PC-9 (cell line): ENCODE measurements around the gene CNKSR3. TPM values are rescaled to one million over a fixed set of nuclear protein-coding genes. Genes with fewer than 3 reads are reported as not detected.

Source experiments
- BruUV-seq: library from RNA; stranded (reverse); fragments of 400-500 nt; replicated peaks from 2 replicates; lab custom pipeline; 2021; lab: Mats Ljungman, UMichigan
- CTCF ChIA-PET: fragments of 300-600 bp; sonication (Branson Sonifier 250); formaldehyde crosslinking; loops from one replicate; lab custom pipeline; 2022; ENCODE audit warnings: antibody characterized with exemption; lab: Charles Lee
- POLR2A ChIA-PET: fragments of 300-600 bp; sonication (Branson Sonifier 250); formaldehyde crosslinking; loops from one replicate; lab custom pipeline; 2022; ENCODE audit warnings: antibody characterized with exemption; ENCODE audit not compliant: unreplicated experiment; lab: Charles Lee
- DNase-seq, 2 experiments: peaks; one replicate each; pipeline versions ENCODE4 v3.0.0 to v3.0.0-alpha.2; 2015 to 2022; ENCODE audit warnings: mixed read lengths in 1 of 2
- H2AFZ ChIP-seq: fragments of 200-600 bp; sonication (generic); 2 replicates; pipeline ENCODE4 v1.8.1; 2017; ENCODE audit warnings: antibody characterized with exemption
- H3F3A ChIP-seq: fragments of 200-600 bp; sonication (generic); 2 replicates; pipeline ENCODE4 v1.8.1; 2017; ENCODE audit warnings: antibody characterized with exemption, mild to moderate bottlenecking, low read depth; ENCODE audit not compliant: insufficient read depth
- H3K27ac ChIP-seq: fragments of 200-600 bp; sonication (generic); 2 replicates; pipeline ENCODE4 v1.6.1; 2016; ENCODE audit warnings: mixed run types
- H3K27me3 ChIP-seq: fragments of 200-600 bp; sonication (generic); 2 replicates; pipeline ENCODE4 v1.6.1; 2016; ENCODE audit warnings: low read depth, mixed run types; ENCODE audit not compliant: insufficient read depth
- H3K36me3 ChIP-seq: fragments of 200-600 bp; sonication (generic); 2 replicates; pipeline ENCODE4 v1.6.1; 2016; ENCODE audit warnings: low read depth, mixed run types
- H3K4me1 ChIP-seq: fragments of 200-600 bp; sonication (generic); replicated peaks from 2 replicates; pipeline ENCODE4 v1.6.1; 2016; ENCODE audit warnings: mixed run types; ENCODE audit not compliant: insufficient read depth
- H3K4me2 ChIP-seq: fragments of 200-600 bp; sonication (generic); 2 replicates; pipeline ENCODE4 v1.6.1; 2017; ENCODE audit warnings: mixed run types
- H3K4me3 ChIP-seq: fragments of 200-600 bp; sonication (generic); 2 replicates; pipeline ENCODE4 v1.6.1; 2016; ENCODE audit warnings: mixed run types
- H3K79me2 ChIP-seq: fragments of 200-600 bp; sonication (generic); 2 replicates; pipeline ENCODE4 v1.6.1; 2017; ENCODE audit warnings: low read depth, mixed run types
- H3K9me2 ChIP-seq: fragments of 200-600 bp; sonication (generic); 2 replicates; pipeline ENCODE4 v1.8.1; 2017; ENCODE audit warnings: mild to moderate bottlenecking; ENCODE audit not compliant: insufficient read depth
- H3K9me3 ChIP-seq: fragments of 200-600 bp; sonication (generic); 2 replicates; pipeline ENCODE4 v1.8.1; 2016; ENCODE audit warnings: low read depth; ENCODE audit not compliant: insufficient read depth
- H4K20me1 ChIP-seq: fragments of 200-600 bp; sonication (generic); 2 replicates; pipeline ENCODE4 v1.8.1; 2017; ENCODE audit not compliant: insufficient read depth
- EZH2 ChIP-seq: fragments of 200-600 bp; sonication (generic); IDR thresholded peaks from 2 replicates; pipeline ENCODE4 v1.8.0; 2017; ENCODE audit warnings: antibody characterized with exemption, low read depth
- intact Hi-C: fragments of 100-400 bp; cut with micrococcal nuclease; formaldehyde crosslinking; loops from one replicate; pipeline ENCODE4 v1.10.0; 2022; ENCODE audit not compliant: unreplicated experiment
- total RNA-seq: library from RNA; stranded (reverse); gene quantifications from 2 replicates; pipeline ENCODE4 v1.2.3, GENCODE V29; 2021
- TF ChIP-seq, protein P1 (sequence below): fragments of 200-600 bp; sonication (generic); conservative IDR thresholded peaks from 2 replicates; pipeline ENCODE4 v1.6.1; 2017; ENCODE audit warnings: mixed run types, antibody characterized with exemption, mild to moderate bottlenecking, moderate library complexity

Gene CNKSR3
- total RNA-seq, 1 experiment from 2014 or later: 4.7 TPM

DNA sequence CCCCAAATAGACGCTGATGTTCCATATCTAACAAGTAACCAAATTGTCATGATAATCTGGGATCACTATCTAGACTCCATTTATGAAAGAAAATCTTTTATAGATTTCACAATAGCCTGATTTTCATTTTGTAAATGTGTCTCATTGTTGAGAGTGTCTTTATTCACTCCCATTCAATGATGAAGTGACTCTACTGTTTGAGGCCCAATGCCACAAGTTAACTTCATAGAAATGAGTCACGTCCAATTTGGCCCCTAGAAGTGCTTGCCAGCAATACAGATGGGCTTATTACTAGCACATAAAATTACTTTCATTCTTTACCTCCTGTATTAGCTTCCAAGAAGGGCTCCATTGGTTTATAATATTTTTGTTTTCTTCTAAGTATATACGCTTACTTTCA is 160.2 kb downstream of the CNKSR3 start:
- no peak overlapping the region for H2AFZ ChIP-seq
- H3K4me3 ChIP-seq: no peak overlapping the region

DNA sequence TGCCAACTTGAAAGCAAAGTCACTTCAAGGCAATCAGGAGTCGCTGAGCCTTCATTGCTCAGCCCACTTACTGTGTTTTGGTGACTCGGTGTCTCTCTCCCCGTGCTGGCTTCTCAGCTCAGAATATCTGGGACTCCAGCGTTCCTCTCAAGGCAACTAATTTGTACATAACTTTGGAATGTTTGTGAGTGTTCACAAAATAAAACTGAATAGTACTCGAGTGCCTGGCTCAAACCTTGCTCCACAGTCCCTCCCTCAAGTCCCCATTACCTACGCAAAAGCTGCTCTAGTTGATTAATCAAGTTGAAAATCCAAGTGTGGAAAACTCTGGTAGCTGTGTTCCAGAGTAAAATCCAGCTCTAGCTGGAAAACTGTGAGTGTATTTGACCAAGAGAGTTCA is 162.5 kb downstream of the CNKSR3 start:
- no peaks in the 10 kb centered on the region for H3K79me2 ChIP-seq
- intact Hi-C loops: no loop called here

More for the DNA sequence above, 160.2 kb downstream of the CNKSR3 start:
- H3K27me3 ChIP-seq: no peaks in the 10 kb centered on the region
- H3F3A ChIP-seq: no peaks in the 10 kb centered on the region
- no peaks in the 10 kb centered on the region for H3K9me3 ChIP-seq
- TF ChIP-seq EZH2: no peak
- TF ChIP-seq, protein P1, sequence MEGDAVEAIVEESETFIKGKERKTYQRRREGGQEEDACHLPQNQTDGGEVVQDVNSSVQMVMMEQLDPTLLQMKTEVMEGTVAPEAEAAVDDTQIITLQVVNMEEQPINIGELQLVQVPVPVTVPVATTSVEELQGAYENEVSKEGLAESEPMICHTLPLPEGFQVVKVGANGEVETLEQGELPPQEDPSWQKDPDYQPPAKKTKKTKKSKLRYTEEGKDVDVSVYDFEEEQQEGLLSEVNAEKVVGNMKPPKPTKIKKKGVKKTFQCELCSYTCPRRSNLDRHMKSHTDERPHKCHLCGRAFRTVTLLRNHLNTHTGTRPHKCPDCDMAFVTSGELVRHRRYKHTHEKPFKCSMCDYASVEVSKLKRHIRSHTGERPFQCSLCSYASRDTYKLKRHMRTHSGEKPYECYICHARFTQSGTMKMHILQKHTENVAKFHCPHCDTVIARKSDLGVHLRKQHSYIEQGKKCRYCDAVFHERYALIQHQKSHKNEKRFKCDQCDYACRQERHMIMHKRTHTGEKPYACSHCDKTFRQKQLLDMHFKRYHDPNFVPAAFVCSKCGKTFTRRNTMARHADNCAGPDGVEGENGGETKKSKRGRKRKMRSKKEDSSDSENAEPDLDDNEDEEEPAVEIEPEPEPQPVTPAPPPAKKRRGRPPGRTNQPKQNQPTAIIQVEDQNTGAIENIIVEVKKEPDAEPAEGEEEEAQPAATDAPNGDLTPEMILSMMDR: no peak
- no peaks in the 10 kb centered on the region for H3K79me2 ChIP-seq
- BruUV-seq: no TSS peak
- no peak overlapping the region for H3K4me2 ChIP-seq
- H3K27ac ChIP-seq: no peak overlapping the region
- no peaks in the 10 kb centered on the region for H3K36me3 ChIP-seq
- no peaks in the 10 kb centered on the region for H4K20me1 ChIP-seq
- H3K9me2 ChIP-seq: no peaks in the 10 kb centered on the region
- DNase-seq: no peak
- H3K4me1 ChIP-seq: no peaks in the 10 kb centered on the region
- CTCF ChIA-PET: no interaction called here
- intact Hi-C loops: loop anchor here (10.0 kb wide), 1 partner anchor 375 kb away; no protein-coding TSS in a partner anchor
- POLR2A ChIA-PET: no interaction called here

DNA sequence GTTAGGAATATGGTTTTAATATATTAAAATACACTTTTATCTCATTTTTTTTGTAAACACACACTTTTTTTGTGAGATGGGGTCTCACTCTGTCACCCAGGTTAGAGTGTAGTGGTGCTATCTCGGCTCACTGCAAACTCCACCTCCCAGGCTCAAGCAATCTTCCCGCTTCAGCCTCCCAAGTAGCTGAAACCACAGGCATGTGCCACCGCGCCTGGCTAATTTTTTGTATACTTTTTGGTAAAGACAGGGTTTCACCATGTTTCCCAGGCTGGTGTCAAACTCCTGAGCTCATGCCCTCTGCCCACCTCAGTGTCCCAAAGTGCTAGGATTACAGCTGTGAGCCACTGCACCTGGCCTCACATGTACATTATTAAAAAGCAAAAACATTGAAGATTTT is 164.7 kb downstream of the CNKSR3 start:
- 0 out of 2 replicates have a peak, but pooled peaks cover 4% of the 10 kb centered on the region for H3K4me1 ChIP-seq
- no peaks in the 10 kb centered on the region for H4K20me1 ChIP-seq
- TF ChIP-seq EZH2: no peak
- TF ChIP-seq, protein P1: no peak
- H3K4me3 ChIP-seq: no peak overlapping the region
- no peak overlapping the region for H3K4me2 ChIP-seq
- H3F3A ChIP-seq: no peaks in the 10 kb centered on the region
- no peaks in the 10 kb centered on the region for H3K36me3 ChIP-seq
- H3K9me3 ChIP-seq: no peaks in the 10 kb centered on the region; the same call in 1 of the 2 replicates
- no peaks in the 10 kb centered on the region for H3K9me2 ChIP-seq
- no peaks in the 10 kb centered on the region for H3K79me2 ChIP-seq
- POLR2A ChIA-PET: no interaction called here
- no peak overlapping the region for H2AFZ ChIP-seq
- no peak for DNase-seq
- intact Hi-C loops: no loop called here
- no peak overlapping the region for H3K27ac ChIP-seq
- H3K27me3 ChIP-seq: no peaks in the 10 kb centered on the region
- CTCF ChIA-PET: no interaction called here
- no TSS peak for BruUV-seq

More for the DNA sequence above, 162.5 kb downstream of the CNKSR3 start:
- POLR2A ChIA-PET: no interaction called here
- TF ChIP-seq EZH2: no peak
- TF ChIP-seq, protein P1: no peak
- Histone ChIP-seq H3K9me3 (no peaks in the 10 kb centered on the region; the same call in 1 of the 2 replicates), H3K4me2 (no peak overlapping the region), H3K27ac (no peak overlapping the region), H4K20me1 (no peaks in the 10 kb centered on the region), H2AFZ (no peak overlapping the region), H3K4me3 (no peak overlapping the region), H3K4me1 (0 out of 2 replicates have a peak, but pooled peaks cover 4% of the 10 kb centered on the region), H3K27me3 (no peaks in the 10 kb centered on the region), H3K9me2 (no peaks in the 10 kb centered on the region), H3F3A (no peaks in the 10 kb centered on the region), H3K36me3 (no peaks in the 10 kb centered on the region)
- CTCF ChIA-PET: no interaction called here
- no TSS peak for BruUV-seq
- no peak for DNase-seq
